SIG-M5 (cell line): ENCODE results near the gene CEP20.

ENCODE experiments used
- DNase-seq: peaks from one replicate; lab custom pipeline; 2025; lab: John Stamatoyannopoulos, UW

CEP20 gene

GRCh38 chr16:15897834-15898254, 9.4 kb upstream of the CEP20 start:
- no peak for DNase-seq

DNA sequence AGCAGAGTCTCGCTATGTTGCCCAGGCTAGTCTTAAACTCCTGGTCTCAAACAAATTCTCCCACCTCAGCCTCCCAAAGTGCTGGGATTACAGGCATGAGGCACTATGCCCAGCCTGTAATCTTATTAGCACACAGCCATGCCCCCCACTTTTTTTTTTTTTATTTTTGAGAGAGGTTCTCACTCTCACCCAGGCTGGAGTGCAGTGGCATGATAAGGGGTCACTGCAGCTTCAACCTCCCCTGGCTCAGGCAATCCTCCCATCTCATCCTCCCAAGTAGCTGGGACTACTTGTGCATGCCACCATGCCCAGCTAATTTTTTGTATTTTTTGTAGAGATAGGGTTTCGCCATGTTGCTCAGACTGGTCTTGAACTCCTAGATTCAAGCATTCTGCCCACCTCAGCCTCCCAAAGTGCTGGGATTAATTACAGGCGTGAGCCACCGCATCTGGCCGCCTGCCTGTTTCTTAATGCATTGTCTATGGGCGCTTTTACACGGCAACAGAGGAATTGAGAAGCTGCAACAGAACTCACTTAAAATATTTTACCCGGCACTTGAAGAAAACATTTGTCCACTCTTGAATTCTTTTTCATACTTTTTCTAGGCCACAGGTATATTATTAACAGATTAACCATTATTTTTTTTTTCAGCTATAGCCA, 8.8 kb upstream of the CEP20 start:
- DNase-seq = no peak

GRCh38 chr16:15894571-15895374, 6.4 kb upstream of the CEP20 start:
- DNase-seq = no peak

DNA sequence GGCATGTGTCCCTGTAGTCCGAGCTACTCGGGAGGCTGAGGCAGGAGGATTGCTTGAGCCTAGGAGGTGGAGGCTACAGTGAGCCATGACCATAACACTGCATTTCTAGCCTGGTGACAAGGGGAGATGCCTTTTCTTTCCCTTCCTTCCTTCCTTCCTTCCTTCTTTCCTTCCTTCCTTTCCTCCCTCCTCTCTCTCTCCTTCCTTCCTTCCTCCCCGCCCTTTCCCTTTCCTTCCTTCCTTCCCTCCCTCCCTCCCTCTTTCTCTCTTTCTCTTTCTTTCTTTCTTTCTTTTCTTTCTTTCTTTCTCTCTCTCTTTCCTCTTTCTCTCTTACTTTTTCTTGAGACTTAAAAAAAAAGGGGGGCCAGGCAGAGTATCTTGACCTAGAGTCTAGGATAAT, 3.1 kb upstream of the CEP20 start:
- DNase-seq = no peak

- DNase-seq = no peak
These were observed 1.1 kb downstream of the CEP20 start for GRCh38 chr16:15887283-15887682.

DNA sequence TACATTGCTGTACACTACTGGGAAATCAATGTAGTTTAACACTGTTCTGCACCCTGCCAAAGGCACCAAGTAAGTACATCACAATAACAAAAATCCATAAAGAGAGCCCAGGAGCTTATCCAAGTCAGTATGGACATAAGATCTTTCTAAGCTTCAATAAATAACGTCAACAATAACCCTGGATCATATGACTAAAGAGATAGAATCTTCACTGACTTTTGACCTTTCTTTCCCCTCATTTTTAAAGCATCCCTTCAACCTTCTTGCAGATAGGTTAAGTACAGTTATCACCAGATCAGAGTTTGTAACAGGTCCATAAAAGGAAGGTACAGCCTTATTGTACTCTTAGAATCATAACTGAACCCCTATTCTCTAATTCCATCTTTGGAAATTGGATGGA, 2.3 kb downstream of the CEP20 start:
- no peak for DNase-seq

GRCh38 chr16:15885560-15886001, 2.8 kb downstream of the CEP20 start:
- DNase-seq = no peak

- DNase-seq = no peak
These were observed 5.8 kb downstream of the CEP20 start for GRCh38 chr16:15882563-15882962.

DNA sequence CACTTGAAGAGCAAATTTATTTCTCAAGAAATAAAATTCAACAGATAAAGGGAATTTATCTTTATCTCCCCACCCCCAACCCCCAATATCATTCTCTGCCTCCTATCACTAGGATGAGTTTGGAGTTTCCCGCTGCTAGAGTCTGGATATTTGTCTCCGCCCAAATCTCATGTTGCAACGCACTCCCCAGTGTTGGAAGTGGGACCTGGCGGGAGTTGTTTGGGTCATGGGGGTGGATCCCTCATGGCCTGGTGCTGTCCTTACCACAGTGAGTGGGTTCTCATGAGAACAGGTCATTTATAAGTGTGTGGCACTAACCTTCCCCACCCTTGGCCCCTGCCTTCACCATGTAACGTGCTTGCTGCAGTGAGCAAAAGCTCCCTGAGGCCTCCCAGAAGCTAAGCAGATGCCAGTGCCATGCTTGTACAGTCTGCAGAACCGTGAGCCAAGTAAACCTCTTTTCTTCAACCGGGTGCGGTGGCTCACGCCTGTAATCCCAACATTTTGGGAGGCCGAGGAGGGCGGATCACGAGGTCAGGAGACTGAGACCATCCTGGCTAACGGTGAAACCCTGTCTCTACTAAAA, 6.5 kb downstream of the CEP20 start:
- DNase-seq = no peak

GRCh38 chr16:15880434-15881308, 7.7 kb downstream of the CEP20 start:
- no peak for DNase-seq

- DNase-seq = no peak
These were observed 9.1 kb downstream of the CEP20 start for GRCh38 chr16:15879255-15879811.

DNA sequence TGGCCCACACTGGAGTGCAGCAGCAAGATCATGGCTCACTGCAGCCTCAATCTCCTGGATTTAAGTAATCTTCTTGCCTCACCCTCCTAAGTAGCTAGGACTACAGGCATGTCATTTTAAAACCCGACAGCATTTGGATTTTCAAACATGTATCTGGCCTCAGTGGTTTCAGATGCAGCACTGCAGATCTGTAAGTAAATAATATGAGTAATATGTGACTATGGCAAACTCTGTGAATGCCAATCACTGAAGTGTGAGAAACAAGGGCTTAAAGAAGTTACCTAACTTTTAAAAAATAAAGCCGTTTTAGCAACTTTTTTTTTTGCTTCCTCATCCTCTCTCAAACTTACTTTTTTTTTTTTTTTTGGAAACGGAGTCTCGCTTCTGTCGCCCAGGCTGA, 11.9 kb downstream of the CEP20 start:
- no peak for DNase-seq

- no peak for DNase-seq
These were observed 13.6 kb downstream of the CEP20 start for GRCh38 chr16:15874745-15875314.

DNA sequence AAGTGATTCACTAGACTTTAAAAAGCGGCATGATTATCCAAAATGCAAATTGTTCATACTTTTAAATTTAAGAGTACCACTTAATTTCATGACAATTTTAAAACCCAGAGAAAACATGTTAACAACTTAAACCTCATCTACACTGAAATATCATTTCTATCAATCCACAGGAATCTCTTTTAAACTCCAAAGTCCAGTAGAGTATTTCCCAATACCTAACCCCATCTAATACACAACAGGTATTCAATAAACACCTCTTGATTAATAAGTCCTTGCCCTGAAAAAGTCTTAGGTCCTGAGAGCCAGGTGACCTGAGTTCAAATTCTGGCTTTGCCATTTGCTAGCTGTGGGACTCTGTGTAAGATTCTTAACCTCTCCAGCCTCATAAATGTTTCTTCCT, 14.7 kb downstream of the CEP20 start:
- DNase-seq = no peak

GRCh38 chr16:15873301-15873700, 15.1 kb downstream of the CEP20 start:
- DNase-seq = no peak

DNA sequence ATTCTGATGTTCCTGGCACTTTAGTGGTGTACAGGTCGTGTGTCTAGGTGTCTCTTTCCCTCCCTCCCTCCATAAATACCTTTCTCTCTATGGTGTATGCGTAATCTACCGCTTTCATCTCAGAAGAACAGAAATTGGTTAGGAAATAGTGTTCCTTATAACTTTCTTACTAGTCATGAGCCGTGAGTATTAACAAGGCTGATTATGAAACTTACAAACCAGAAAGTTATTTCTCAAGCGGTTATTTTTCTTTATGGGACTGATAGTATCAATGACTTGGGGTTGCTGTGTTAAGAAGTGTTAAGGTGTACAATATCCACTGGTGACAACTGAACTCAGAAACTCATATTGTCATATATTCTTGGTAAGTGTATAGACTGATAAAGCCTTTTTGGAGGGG, 18.4 kb downstream of the CEP20 start:
- no peak for DNase-seq

- DNase-seq = no peak
These were observed 22.0 kb downstream of the CEP20 start for GRCh38 chr16:15866451-15866850.

- DNase-seq = no peak
These were observed 22.7 kb downstream of the CEP20 start for GRCh38 chr16:15865742-15866141.

DNA sequence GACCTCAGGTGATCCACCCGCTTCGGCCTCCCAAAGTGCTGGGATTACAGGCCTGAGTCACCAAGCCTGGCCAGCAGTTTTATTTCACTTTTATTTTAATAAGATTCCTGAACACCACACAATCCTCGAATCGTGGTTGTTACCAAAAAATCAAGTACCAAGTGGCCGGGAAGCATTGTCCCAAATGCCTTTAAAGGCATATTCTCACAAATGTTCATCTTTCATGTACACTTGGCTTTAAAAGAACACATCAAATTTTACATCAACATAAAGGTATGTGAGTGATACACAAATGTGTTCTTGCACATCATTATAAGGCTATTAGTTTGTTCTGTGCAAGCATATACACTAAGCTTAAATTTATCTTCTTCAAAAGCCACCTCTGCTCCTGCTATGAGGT, 23.5 kb downstream of the CEP20 start:
- DNase-seq = no peak

DNA sequence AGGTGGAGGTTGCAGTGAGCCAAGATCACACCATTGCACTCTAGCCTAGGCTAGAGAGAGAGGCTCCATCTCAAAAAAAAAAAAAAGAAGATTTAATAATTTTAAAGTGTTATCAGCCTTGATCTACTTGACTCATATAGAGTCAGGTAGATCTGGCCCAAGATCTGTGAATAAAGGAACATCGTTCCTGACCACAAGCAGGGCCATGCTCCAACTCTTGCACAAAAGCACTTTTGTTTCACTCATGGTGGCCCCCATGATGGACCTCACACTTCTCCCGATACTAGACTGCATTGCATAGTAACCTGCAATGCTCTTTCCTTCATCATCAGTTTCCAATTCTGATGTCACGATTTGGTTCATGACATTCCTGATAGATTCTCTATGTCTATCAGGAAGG, 26.4 kb downstream of the CEP20 start:
- no peak for DNase-seq

DNA sequence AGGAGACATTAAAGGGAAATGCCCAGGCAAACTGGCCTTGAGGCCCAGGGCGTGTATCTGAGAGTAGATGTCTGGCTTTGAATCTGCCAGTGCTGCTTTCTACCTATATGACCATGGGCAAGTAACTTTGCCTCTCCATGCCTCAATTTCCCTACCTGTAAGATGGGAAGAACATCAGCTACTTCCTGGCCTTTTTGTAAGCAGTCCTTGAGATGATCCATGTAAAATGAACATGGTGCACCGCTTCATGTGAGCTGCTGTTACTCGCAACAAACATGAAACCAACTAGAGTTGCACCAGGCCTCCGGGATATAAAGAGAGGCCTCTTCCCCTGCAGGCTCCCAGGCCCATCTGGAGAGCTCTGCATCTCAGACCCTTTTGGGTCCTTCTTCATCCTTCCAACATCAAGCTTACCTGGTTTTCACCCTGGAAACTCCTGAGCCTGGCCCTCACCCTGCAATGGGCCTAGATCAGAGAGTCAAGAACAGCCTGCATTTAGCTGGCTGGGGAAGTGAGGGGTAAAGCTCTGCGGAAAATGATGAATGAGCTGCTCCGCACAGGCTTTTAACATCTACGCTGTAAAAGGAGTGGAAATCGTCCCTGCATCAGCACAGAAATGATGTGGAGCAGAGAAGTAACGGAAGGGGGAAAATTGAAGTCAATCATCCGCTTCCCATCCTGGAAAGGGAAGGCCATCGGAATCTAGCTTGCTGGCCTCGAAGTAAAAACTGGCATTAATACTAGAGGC, 29.3 kb downstream of the CEP20 start:
- DNase-seq = no peak
